Renal cortical epithelial cell (primary cell): ENCODE results near the gene ABHD16A. TPM values are rescaled to one million over a fixed set of nuclear protein-coding genes. Genes with fewer than 3 reads are reported as not detected.

Experiments used
- DNase-seq: peaks from one replicate; pipeline ENCODE4 v3.0.0-alpha.2; 2011; ENCODE audit warnings: low read depth
- total RNA-seq: library from RNA; depleted of rRNA; stranded (reverse); fragments of >200 nt; gene quantifications from 2 replicates; pipeline ENCODE4 v1.2.3, GENCODE V29; 2014

ABHD16A gene
- total RNA-seq, 1 donor from 2014 or later = 56.6 TPM

- no peak for DNase-seq
Measured at GRCh38 chr6:31642798-31643570, 60.1 kb downstream of the ABHD16A start.

- no peak for DNase-seq
Measured at GRCh38 chr6:31641370-31641769, 61.8 kb downstream of the ABHD16A start.

GRCh38 chr6:31640612-31641011 is 62.5 kb downstream of the ABHD16A start:
- DNase-seq = no peak

GRCh38 chr6:31639449-31639861 is 63.7 kb downstream of the ABHD16A start:
- no peak for DNase-seq

- no peak for DNase-seq
Measured at GRCh38 chr6:31639043-31639442, 64.1 kb downstream of the ABHD16A start.

Other genes starting within 250 kb of the ABHD16A start
- 5.3 and 17.5 TPM in 2 replicates for gene MICB, start 205.2 kb downstream of the ABHD16A start, total RNA-seq
- 0.15 TPM in 1 of 2 replicates, not detected in the other for gene MCCD1, start 174.4 kb downstream of the ABHD16A start, total RNA-seq
- gene DDX39B, start 161.3 kb downstream of the ABHD16A start, total RNA-seq = 234 and 346 TPM in 2 replicates
- 1.0 TPM in 1 of 2 replicates, not detected in the other for gene ATP6V1G2, start 156.7 kb downstream of the ABHD16A start, total RNA-seq
- 17.6 and 30.0 TPM in 2 replicates for gene NFKBIL1, start 155.7 kb downstream of the ABHD16A start, total RNA-seq
- not detected in 2 replicates for gene LTA, start 131.0 kb downstream of the ABHD16A start, total RNA-seq
- gene TNF, start 127.8 kb downstream of the ABHD16A start, total RNA-seq = 2.4 and 7.8 TPM in 2 replicates
- 7.0 and 35.1 TPM in 2 replicates for gene LTB, start 120.9 kb downstream of the ABHD16A start, total RNA-seq
- gene LST1, start 117.0 kb downstream of the ABHD16A start, total RNA-seq = not detected in 2 replicates
- not detected in 2 replicates for gene NCR3, start 110.3 kb downstream of the ABHD16A start, total RNA-seq
- not detected in 2 replicates for gene AIF1, start 88.1 kb downstream of the ABHD16A start, total RNA-seq
- 13.9 and 90.6 TPM in 2 replicates for gene PRRC2A, start 82.6 kb downstream of the ABHD16A start, total RNA-seq
- gene BAG6, start 50.7 kb downstream of the ABHD16A start, total RNA-seq = 130 and 241 TPM in 2 replicates
- 0.69 and 0.80 TPM in 2 replicates for gene APOM, start 47.4 kb downstream of the ABHD16A start, total RNA-seq
- 28.6 and 32.0 TPM in 2 replicates for gene C6orf47, start 42.5 kb downstream of the ABHD16A start, total RNA-seq
- 9.1 and 16.0 TPM in 2 replicates for gene GPANK1, start 38.3 kb downstream of the ABHD16A start, total RNA-seq
- gene CSNK2B, start 37.2 kb downstream of the ABHD16A start, total RNA-seq = 116 and 121 TPM in 2 replicates
- 2.6 TPM in 1 of 2 replicates, not detected in the other for gene LY6G5B, start 33.3 kb downstream of the ABHD16A start, total RNA-seq
- 0.40 TPM in 1 of 2 replicates, not detected in the other for gene LY6G5C, start 22.3 kb downstream of the ABHD16A start, total RNA-seq
- gene LY6G6F, start 3.5 kb upstream of the ABHD16A start, total RNA-seq = not detected in 2 replicates
- not detected in 2 replicates for gene LY6G6D, start 12.0 kb upstream of the ABHD16A start, total RNA-seq
- gene LY6G6C, start 18.4 kb upstream of the ABHD16A start, total RNA-seq = not detected in 2 replicates
- not detected in 2 replicates for gene MPIG6B, start 20.0 kb upstream of the ABHD16A start, total RNA-seq
- 101 and 121 TPM in 2 replicates for gene DDAH2, start 26.0 kb upstream of the ABHD16A start, total RNA-seq
- gene CLIC1, start 33.2 kb upstream of the ABHD16A start, total RNA-seq = 345 and 2,008 TPM in 2 replicates
- gene MSH5, start 36.7 kb upstream of the ABHD16A start, total RNA-seq = 4.4 and 6.6 TPM in 2 replicates
- gene SAPCD1, start 59.3 kb upstream of the ABHD16A start, total RNA-seq = 0.50 and 0.69 TPM in 2 replicates
- gene VWA7, start 74.0 kb upstream of the ABHD16A start, total RNA-seq = 2.6 and 8.5 TPM in 2 replicates
- 67.4 and 103 TPM in 2 replicates for gene VARS1, start 92.4 kb upstream of the ABHD16A start, total RNA-seq
- 16.6 and 46.9 TPM in 2 replicates for gene LSM2, start 103.6 kb upstream of the ABHD16A start, total RNA-seq
- 0.87 and 2.0 TPM in 2 replicates for gene HSPA1L, start 112.0 kb upstream of the ABHD16A start, total RNA-seq
- gene HSPA1A, start 112.2 kb upstream of the ABHD16A start, total RNA-seq = 178 and 296 TPM in 2 replicates
- gene HSPA1B, start 124.4 kb upstream of the ABHD16A start, total RNA-seq = 197 and 264 TPM in 2 replicates
- gene NEU1, start 159.5 kb upstream of the ABHD16A start, total RNA-seq = 104 and 112 TPM in 2 replicates
- 1.1 and 26.6 TPM in 2 replicates for gene SLC44A4, start 175.7 kb upstream of the ABHD16A start, total RNA-seq
- gene EHMT2, start 194.4 kb upstream of the ABHD16A start, total RNA-seq = 37.7 and 72.3 TPM in 2 replicates
- 0.69 and 5.9 TPM in 2 replicates for gene ZBTB12, start 198.8 kb upstream of the ABHD16A start, total RNA-seq
- gene C2, start 224.4 kb upstream of the ABHD16A start, total RNA-seq = 1.7 TPM in 1 of 2 replicates, not detected in the other
- gene CFB, start 242.8 kb upstream of the ABHD16A start, total RNA-seq = 24.3 and 32.7 TPM in 2 replicates